ENCODE results near the gene SERPINB10.

DNA sequence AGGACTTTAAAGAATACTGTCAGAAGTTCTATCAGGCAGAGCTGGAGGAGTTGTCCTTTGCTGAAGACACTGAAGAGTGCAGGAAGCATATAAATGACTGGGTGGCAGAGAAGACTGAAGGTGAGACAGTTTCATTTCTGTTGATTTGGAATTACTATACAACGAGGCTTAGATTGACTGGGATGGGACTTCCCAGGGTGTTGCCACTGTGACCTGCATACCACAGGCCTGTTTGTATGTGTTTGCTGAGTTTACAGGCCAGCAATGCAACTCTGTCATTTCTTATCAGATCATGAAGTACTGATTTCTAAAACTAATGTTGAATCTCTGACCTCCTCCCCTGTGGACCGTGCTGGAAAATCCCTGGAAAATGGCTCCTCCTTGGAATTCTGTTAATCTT is 74.0 kb downstream of the SERPINB10 start:
- TF ChIP-seq, protein P1, sequence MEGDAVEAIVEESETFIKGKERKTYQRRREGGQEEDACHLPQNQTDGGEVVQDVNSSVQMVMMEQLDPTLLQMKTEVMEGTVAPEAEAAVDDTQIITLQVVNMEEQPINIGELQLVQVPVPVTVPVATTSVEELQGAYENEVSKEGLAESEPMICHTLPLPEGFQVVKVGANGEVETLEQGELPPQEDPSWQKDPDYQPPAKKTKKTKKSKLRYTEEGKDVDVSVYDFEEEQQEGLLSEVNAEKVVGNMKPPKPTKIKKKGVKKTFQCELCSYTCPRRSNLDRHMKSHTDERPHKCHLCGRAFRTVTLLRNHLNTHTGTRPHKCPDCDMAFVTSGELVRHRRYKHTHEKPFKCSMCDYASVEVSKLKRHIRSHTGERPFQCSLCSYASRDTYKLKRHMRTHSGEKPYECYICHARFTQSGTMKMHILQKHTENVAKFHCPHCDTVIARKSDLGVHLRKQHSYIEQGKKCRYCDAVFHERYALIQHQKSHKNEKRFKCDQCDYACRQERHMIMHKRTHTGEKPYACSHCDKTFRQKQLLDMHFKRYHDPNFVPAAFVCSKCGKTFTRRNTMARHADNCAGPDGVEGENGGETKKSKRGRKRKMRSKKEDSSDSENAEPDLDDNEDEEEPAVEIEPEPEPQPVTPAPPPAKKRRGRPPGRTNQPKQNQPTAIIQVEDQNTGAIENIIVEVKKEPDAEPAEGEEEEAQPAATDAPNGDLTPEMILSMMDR (IDR thresholded peaks at IDR 0.05) = no peak
- TF ChIP-seq ZFX (IDR thresholded peaks at IDR 0.05; ENCODE audit: borderline replicate concordance) = no peak

All from 22Rv1 (cell line).